Stimulated activated CD4-positive, alpha-beta T cell treated with anti-CD3 and anti-CD28 coated beads, Interleukin-15, amount 100 ng/mL, for 48 hours (primary cell): Measurements from ENCODE around the gene STK38.
"Not testable (repeated sequence)": the region's sequence is repeated elsewhere in the genome, so short reads cannot be mapped to it uniquely, and the experiment has no call there.

Source experiments
- DNase-seq, 2 donors: peaks; one replicate each; pipeline ENCODE4 v3.0.0-alpha.2; 2020; ENCODE audit warnings: low read depth in 2 of 2

STK38 gene

GRCh38 chr6:36487698-36488097 is 59.6 kb downstream of the STK38 start:
- DNase-seq: no peak

- DNase-seq: no peak
Observed at GRCh38 chr6:36484736-36485135, 62.5 kb downstream of the STK38 start.

- not testable (repeated sequence) for DNase-seq
Observed at GRCh38 chr6:36483326-36483725, 64.0 kb downstream of the STK38 start.

GRCh38 chr6:36479256-36479655 is 68.0 kb downstream of the STK38 start:
- no peak for DNase-seq

GRCh38 chr6:36478051-36478526 is 69.2 kb downstream of the STK38 start:
- DNase-seq: no peak

GRCh38 chr6:36469946-36470345 is 77.3 kb downstream of the STK38 start:
- DNase-seq: no peak

GRCh38 chr6:36469148-36469661 is 78.1 kb downstream of the STK38 start:
- DNase-seq: no peak

- DNase-seq: no peak
Observed at GRCh38 chr6:36467625-36468024, 79.7 kb downstream of the STK38 start.

- no peak for DNase-seq
Observed at GRCh38 chr6:36464233-36464632, 83.0 kb downstream of the STK38 start.

GRCh38 chr6:36463676-36464075 is 83.6 kb downstream of the STK38 start:
- no peak for DNase-seq

- DNase-seq: no peak
Observed at GRCh38 chr6:36461646-36462045, 85.6 kb downstream of the STK38 start.

- DNase-seq: no peak
Observed at GRCh38 chr6:36460916-36461315, 86.4 kb downstream of the STK38 start.

GRCh38 chr6:36459501-36459900 is 87.8 kb downstream of the STK38 start:
- DNase-seq: no peak

- DNase-seq: no peak
Observed at GRCh38 chr6:36455486-36456027, 91.7 kb downstream of the STK38 start.

GRCh38 chr6:36452897-36453296 is 94.4 kb downstream of the STK38 start:
- DNase-seq: not testable (repeated sequence)

GRCh38 chr6:36449173-36449572 is 98.1 kb downstream of the STK38 start:
- not testable (repeated sequence) for DNase-seq

- no peak for DNase-seq
Observed at GRCh38 chr6:36445621-36446020, 101.7 kb downstream of the STK38 start.

- no peak for DNase-seq
Observed at GRCh38 chr6:36444470-36444869, 102.8 kb downstream of the STK38 start.
